Fibroblast of the aortic adventitia (primary cell): Measurements from ENCODE around the gene STARD4. TPM values are rescaled to one million over a fixed set of nuclear protein-coding genes. Genes with fewer than 3 reads are reported as not detected.

Source experiments
- DNase-seq: peaks from one replicate; pipeline ENCODE4 v3.0.0-alpha.2; 2010; ENCODE audit warnings: low read depth
- H3K4me3 ChIP-seq: 2 replicates; pipeline ENCODE4 v1.5.1; 2011; ENCODE audit warnings: low read depth, mild to moderate bottlenecking, control low read depth, low read length, moderate library complexity
- CTCF ChIP-seq: IDR thresholded peaks from 2 replicates; pipeline ENCODE4 v1.5.1; 2011; ENCODE audit warnings: mild to moderate bottlenecking, low read length, control low read depth, inconsistent platforms; ENCODE audit not compliant: insufficient read depth
- total RNA-seq: library from RNA; depleted of rRNA; stranded (reverse); fragments of >200 nt; gene quantifications from 2 replicates; pipeline ENCODE4 v1.2.3, GENCODE V29; 2012; ENCODE audit warnings: low replicate concordance

Gene STARD4
- total RNA-seq, 1 donor: 36.1 TPM

- DNase-seq: no peak
- TF ChIP-seq CTCF: no peak
- no peak overlapping the region for H3K4me3 ChIP-seq
Measured at GRCh38 chr5:111447099-111447498, 65.2 kb downstream of the STARD4 start.

Other genes starting within 250 kb of the STARD4 start
- 42.0 and 102 TPM in 2 replicates for gene NREP, start 244.7 kb upstream of the STARD4 start, total RNA-seq